ENCODE results near the gene KLK2.
"Not testable (repeated sequence)": the region's sequence is repeated elsewhere in the genome, so short reads cannot be mapped to it uniquely, and the experiment has no call there.

Gene KLK2

DNA sequence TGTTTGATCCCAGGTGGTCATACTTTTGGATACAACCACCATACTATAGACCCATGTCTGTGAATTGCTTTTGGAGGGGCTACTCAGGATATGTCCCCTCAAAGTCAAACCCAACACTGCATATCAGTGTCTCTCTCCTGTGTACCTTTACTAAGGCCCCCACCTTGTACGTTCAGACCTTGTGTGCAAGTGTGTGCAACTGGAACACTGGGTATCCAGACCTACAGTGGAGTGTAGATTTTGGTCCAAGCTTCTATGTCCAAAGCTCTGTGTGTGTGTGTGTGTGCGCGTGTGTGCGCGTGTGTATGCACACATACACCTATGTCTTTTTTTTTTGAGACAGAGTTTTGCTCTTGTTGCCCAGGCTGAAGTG, 18.0 kb downstream of the KLK2 start:
- in situ Hi-C loops (cut with MboI; ENCODE audit: low sequenced_read_pairs) = no loop called here

- in situ Hi-C loops (cut with MboI; ENCODE audit: low sequenced_read_pairs) = no loop called here
These were observed 20.0 kb downstream of the KLK2 start for GRCh38 chr19:50893047-50893736.

DNA sequence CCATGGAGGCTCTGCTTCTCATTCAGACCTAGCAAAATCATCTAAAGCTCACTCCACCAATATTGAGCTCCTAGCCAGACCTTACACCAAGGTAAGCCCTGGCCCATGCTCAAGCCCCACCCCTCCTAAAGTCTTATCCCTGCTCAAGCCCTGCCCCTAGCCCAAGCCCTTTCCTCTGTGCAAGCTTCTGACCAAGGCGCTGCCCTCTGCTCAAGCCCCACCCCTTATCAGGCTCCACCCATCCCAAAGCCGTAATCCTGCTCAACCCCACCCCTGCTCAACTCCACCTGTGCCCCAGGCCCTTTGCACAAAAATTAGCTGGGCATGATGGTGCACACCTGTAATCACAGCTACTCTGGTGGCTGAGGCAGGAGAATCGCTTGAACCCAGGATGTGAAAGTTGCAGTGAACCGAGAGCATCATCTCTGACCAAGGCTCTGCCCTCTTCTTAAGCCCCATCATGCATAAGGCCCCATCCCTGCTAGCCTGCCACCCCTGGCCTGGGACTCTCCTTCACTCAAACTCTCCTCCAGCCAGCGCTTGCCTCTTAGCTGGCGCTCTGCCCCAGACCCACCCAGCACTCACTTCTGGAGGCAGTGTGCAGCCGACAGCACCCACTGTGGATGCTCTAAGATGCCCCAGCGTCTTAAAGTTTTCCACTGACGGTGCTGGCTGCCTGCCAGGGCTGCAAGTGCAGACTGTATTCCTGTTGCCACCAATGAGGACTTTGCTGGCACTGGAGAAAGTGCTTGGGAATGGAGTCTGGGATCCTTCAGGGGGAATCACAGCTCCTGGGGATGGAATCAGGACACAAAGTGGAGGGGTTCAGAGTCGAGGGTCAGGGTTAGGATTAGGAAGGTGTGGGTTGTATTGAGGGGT, 21.5 kb downstream of the KLK2 start:
- in situ Hi-C loops (cut with MboI; ENCODE audit: low sequenced_read_pairs) = no loop called here

- in situ Hi-C loops (cut with MboI; ENCODE audit: low sequenced_read_pairs) = not testable (repeated sequence)
These were observed 22.9 kb downstream of the KLK2 start for GRCh38 chr19:50896089-50896590.

- in situ Hi-C loops (cut with MboI; ENCODE audit: low sequenced_read_pairs) = no loop called here
These were observed 23.5 kb downstream of the KLK2 start for GRCh38 chr19:50896591-50897190.

- in situ Hi-C loops (cut with MboI; ENCODE audit: low sequenced_read_pairs) = no loop called here
These were observed 24.0 kb downstream of the KLK2 start for GRCh38 chr19:50897191-50897607.

DNA sequence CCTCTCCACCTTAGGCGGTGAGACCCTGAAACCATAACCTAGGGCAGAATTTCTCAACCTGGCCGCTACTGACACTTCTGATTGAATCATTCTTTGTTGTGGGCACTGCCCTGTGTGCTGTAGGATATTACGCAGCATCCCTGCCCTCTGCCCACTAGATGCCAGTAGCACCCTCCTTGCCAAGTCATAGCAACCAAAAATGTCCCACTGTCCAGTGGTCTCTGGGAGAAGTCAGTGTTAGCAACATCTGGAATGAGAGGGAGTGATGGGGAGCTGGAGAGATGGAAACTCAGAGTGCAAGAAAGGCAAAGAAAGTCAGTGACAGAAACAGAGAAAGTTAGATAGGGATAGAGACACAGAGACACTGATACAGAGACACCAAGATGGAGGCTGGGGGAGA, 24.4 kb downstream of the KLK2 start:
- in situ Hi-C loops (cut with MboI; ENCODE audit: low sequenced_read_pairs) = no loop called here

GRCh38 chr19:50898018-50898417, 24.8 kb downstream of the KLK2 start:
- in situ Hi-C loops (cut with MboI; ENCODE audit: low sequenced_read_pairs) = no loop called here

DNA sequence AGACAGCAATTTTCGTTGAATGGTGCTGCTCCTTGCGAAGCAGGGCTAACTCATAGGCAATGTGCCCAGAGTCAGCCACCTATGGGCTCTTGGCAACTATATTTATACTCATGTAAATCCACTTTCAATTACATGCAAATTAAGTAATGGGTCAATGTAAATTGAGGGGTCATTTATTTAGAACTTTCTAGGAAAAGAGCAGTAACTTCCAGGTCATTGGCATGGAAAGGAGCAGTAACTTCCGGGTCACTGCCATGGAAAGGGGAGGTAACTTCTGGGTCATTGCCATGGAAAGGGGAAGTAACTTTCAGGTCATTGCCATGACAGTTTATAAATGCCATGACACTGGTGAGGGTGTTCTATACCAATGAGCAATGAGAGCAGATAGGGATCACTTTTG, 26.3 kb downstream of the KLK2 start:
- in situ Hi-C loops (cut with MboI; ENCODE audit: low sequenced_read_pairs) = no loop called here

DNA sequence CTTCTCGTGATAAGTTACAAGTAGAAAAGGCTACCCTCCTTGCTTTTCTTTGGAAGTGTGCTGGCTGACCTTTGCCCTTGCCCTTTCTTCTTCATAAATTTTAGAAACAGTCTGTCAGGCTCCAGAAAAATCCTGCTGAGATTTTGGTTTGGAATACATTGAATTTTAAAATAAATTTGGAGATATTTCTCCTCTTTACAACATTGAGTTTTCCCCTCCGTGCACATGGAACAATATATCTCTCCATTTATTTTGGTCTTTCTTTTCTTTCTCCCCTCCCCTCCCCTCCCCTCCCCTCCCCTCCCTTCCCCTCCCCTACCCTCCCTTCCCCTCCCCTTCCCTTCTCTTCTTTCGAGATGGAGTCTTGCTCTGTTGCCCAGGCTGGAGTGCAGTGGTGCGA, 29.4 kb downstream of the KLK2 start:
- in situ Hi-C loops (cut with MboI; ENCODE audit: low sequenced_read_pairs) = no loop called here

DNA sequence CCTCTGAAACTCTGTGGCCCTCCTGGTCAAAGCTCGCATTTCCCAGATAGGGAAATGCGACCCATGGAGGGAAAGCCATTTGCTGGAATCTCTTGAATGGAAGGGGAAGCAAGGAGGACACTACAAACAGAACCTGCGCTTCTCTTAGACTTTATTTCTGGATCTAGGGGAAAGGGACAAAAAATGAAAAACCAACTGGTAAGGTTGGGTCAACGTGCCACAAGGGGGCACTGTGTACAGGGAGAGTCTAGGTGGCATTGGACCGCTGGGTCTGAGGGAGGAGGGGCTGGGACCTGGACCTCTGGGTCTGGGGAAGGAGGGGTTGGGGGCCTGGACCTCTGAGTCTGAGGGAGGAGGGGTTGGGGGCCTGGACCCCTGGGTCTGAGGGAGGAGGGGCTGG, 33.0 kb downstream of the KLK2 start:
- in situ Hi-C loops (cut with MboI; ENCODE audit: low sequenced_read_pairs) = no loop called here

GRCh38 chr19:50908336-50908735, 35.1 kb downstream of the KLK2 start:
- in situ Hi-C loops (cut with MboI; ENCODE audit: low sequenced_read_pairs) = no loop called here

DNA sequence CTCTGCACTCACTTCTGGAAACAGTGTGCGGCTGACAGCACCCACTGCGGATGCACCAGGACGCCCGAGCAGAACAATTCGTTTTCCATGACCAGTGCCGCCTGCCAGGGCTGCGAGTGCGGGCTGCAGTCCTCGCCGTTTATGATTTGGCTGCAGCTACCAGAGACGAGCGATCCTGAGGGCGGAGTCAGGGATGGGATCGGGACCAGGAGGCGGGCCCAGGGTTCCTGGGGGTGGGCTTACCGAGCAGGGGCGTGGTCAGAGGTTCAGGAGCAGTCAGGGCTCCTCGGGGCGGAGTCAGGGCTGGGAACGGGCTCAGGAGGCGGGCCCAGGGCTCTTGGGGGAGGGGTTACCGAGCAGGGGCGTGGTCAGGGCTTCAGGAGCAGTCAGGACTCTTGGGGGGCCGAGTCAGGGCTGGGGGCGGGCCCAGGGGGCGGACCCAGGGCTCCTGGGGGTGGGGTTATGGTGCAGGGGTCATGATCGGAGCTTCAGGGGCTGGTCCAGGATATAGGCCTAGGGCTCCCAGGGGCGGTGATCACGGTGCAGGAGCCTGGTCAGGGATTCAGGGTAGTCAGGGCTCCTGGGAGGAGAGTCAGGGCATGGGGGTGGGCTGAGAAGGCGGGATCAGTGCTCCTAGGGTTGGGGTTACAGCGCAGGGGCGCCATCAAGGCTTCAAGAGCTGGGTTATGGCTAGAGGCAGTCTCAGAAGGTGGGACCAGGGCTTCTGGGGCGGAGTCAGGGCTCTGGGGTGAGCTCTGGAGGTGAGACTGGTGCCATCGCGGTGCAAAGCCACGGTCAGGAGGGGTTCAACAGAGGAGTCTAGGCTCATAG, 36.2 kb downstream of the KLK2 start:
- in situ Hi-C loops (cut with MboI; ENCODE audit: low sequenced_read_pairs) = no loop called here

GRCh38 chr19:50910722-50911121, 37.5 kb downstream of the KLK2 start:
- in situ Hi-C loops (cut with MboI; ENCODE audit: low sequenced_read_pairs) = no loop called here

GRCh38 chr19:50911206-50912101, 38.2 kb downstream of the KLK2 start, which contains the start of gene KLK4:
TSS of gene KLK4 (minus strand) at chr19:50911395. CDS start at chr19:50910738, 657 bp downstream.
- in situ Hi-C loops (cut with MboI; ENCODE audit: low sequenced_read_pairs) = no loop called here

DNA sequence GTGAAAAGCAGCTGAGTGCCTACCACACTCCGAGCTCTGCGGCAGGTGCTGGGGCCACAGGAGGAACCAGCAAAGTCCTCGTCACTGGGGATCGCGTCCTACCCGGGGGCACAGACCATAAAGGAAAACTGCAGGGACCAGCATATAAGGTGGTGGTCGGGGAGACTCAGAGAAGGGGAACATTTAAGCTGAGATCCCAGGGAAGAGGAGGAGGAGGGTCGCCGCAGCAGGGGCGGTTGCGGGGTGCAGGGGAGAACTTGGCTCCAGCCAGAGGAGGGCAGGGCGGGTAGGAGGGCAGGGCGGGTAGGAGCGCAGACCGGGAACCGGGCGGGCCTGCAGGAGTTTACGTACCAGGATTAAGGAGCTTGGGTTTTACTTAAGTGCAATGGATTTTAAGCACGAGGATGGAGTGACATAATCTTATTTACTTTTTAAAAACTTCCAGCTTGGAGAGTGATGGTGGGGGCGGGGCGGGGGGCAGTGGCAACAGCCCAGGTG, 38.9 kb downstream of the KLK2 start:
- in situ Hi-C loops (cut with MboI; ENCODE audit: low sequenced_read_pairs) = no loop called here

- in situ Hi-C loops (cut with MboI; ENCODE audit: low sequenced_read_pairs) = no loop called here
These were observed 39.8 kb downstream of the KLK2 start for GRCh38 chr19:50912727-50913716.

DNA sequence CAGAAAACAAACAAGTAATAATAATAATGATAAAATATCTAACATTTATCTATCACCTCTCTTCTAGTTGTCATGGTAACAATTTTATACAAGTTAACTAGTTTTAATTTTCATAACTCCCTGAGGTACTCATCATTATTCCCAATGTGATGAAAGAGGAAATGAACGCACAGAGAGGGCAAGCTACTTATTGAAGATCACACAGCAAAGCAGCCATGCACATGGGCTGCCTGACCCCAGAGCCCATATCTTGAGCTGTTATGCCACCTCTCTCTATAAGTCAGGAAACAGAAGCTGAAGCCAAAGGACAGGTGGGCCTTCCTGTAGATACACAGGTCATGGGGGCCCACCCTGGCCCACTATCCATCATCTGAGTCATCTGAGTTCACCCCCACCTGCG, 42.8 kb downstream of the KLK2 start:
- in situ Hi-C loops (cut with MboI; ENCODE audit: low sequenced_read_pairs) = no loop called here

All from hTERT RPE-1 (cell line).